GM12878 (cell line): ENCODE data around the gene USP36.

Experiments
- BCL11A ChIP-seq: IDR thresholded peaks from 2 replicates; pipeline ENCODE4 v1.6.1; 2011; ENCODE audit warnings: low read depth, low read length
- BRCA1 ChIP-seq: IDR thresholded peaks from 2 replicates; pipeline ENCODE4 v1.6.1; 2011; ENCODE audit warnings: low read depth, low read length, improper control_type of control experiment
- EP300 ChIP-seq, 2 experiments: fragments of 150-350 bp in 1 of 2; IDR thresholded peaks; 2 replicates each; pipeline ENCODE4 v1.6.1; 2011 to 2012; ENCODE audit warnings: low read depth in 2 of 2, low read length in 2 of 2, borderline replicate concordance in 1 of 2, improper control_type of control experiment in 1 of 2, inconsistent platforms in 1 of 2; ENCODE audit not compliant: control insufficient read depth in 1 of 2
- ESRRA ChIP-seq: IDR thresholded peaks from 2 replicates; pipeline ENCODE4 v1.6.1; 2012; ENCODE audit warnings: mild to moderate bottlenecking, low read length, improper control_type of control experiment
- EZH2 ChIP-seq: IDR thresholded peaks from 2 replicates; pipeline ENCODE4 v1.6.1; 2012; ENCODE audit warnings: low read depth, mild to moderate bottlenecking, control low read depth, inconsistent platforms, low read length, borderline replicate concordance; ENCODE audit not compliant: control insufficient read depth
- FOXK2 ChIP-seq: fragments of 450-650 bp; IDR thresholded peaks from 2 replicates; pipeline ENCODE4 v1.6.1; 2017; ENCODE audit warnings: mild to moderate bottlenecking, moderate library complexity
- KDM1A ChIP-seq: fragments of 200-600 bp; sonication (generic); IDR thresholded peaks from 2 replicates; pipeline ENCODE4 v1.6.1; 2016; ENCODE audit warnings: borderline replicate concordance
- POLR2A ChIP-seq: IDR thresholded peaks from 2 replicates; pipeline ENCODE4 v1.6.1; 2011; ENCODE audit warnings: low read depth, mild to moderate bottlenecking, low read length
- RCOR1 ChIP-seq: conservative IDR thresholded peaks from 2 replicates; pipeline ENCODE4 v1.6.1; 2012; ENCODE audit warnings: low read depth, low read length, improper control_type of control experiment
- TAF1 ChIP-seq: IDR thresholded peaks from 2 replicates; pipeline ENCODE4 v1.6.1; 2011; ENCODE audit warnings: mild to moderate bottlenecking, low read depth, low read length, borderline replicate concordance
- ZBED1 ChIP-seq: IDR thresholded peaks from 2 replicates; pipeline ENCODE4 v1.6.1; 2016; ENCODE audit warnings: borderline replicate concordance
- TF ChIP-seq, protein P1 (sequence below), 3 experiments: IDR thresholded peaks in 2 of 3; conservative IDR thresholded peaks in 1 of 3; 2 replicates each; pipeline ENCODE4 v1.5.1; 2011; ENCODE audit warnings: low read depth in 3 of 3, low read length in 3 of 3, mild to moderate bottlenecking in 3 of 3, control low read depth in 2 of 3, moderate library complexity in 2 of 3, inconsistent platforms in 1 of 3, mixed read lengths in 1 of 3; ENCODE audit not compliant: control insufficient read depth in 2 of 3, insufficient read depth in 1 of 3; ENCODE audit errors: extremely low read depth in 1 of 3
- TF ChIP-seq, protein P2 (sequence below): IDR thresholded peaks from 2 replicates; pipeline ENCODE4 v1.6.1; 2012; ENCODE audit warnings: low read length, inconsistent platforms
- TF ChIP-seq, protein P3 (sequence below): IDR thresholded peaks from 2 replicates; pipeline ENCODE4 v1.6.1; 2012; ENCODE audit warnings: improper control_type of control experiment, low read depth, low read length; ENCODE audit not compliant: insufficient replicate concordance

DNA sequence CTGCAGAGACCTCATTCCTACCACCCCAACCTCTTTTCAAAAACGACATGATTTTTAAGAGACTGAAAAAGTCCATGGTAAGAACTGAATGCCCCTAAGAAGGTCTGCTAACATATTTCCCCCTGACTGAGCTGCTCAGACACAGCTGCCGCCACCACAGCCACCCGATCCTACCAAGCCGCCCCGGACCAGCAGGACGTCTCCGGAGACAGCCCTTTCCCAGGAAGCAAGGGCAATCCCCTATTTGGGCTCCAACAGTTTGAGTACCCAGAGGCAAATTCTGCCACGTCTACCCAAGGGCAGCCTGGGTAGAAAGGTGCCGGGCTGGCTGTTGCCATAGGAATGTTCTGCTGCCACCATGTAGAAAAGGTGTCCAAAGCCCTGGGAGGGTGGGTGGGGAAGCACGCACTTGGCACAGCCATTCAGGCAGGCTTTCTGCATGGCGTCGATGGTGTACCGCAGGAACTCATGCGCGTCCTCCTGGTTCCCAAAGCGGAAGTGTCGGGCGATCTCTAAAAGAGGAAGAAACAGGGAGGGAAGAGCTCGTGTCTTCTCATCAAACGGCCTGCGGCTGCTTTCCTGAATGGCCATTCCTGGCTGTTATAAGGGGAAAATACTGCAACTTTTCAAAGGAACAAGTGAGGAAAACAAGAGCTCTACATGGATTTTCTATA is 13.6 kb downstream of the USP36 start:
- TF ChIP-seq, protein P1, sequence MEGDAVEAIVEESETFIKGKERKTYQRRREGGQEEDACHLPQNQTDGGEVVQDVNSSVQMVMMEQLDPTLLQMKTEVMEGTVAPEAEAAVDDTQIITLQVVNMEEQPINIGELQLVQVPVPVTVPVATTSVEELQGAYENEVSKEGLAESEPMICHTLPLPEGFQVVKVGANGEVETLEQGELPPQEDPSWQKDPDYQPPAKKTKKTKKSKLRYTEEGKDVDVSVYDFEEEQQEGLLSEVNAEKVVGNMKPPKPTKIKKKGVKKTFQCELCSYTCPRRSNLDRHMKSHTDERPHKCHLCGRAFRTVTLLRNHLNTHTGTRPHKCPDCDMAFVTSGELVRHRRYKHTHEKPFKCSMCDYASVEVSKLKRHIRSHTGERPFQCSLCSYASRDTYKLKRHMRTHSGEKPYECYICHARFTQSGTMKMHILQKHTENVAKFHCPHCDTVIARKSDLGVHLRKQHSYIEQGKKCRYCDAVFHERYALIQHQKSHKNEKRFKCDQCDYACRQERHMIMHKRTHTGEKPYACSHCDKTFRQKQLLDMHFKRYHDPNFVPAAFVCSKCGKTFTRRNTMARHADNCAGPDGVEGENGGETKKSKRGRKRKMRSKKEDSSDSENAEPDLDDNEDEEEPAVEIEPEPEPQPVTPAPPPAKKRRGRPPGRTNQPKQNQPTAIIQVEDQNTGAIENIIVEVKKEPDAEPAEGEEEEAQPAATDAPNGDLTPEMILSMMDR (IDR thresholded peaks at IDR 0.05 in 2 of 3, conservative IDR thresholded peaks at IDR 0.05 in 1 of 3; ENCODE audit: control insufficient read depth in 2 of 3, extremely low read depth in 1 of 3, insufficient read depth in 1 of 3, low read depth in 3 of 3, low read length in 3 of 3) = no peak
- TF ChIP-seq KDM1A (no peak), EZH2 (no peak), TAF1 (no peak), BRCA1 (no peak), ZBED1 (no peak), ESRRA (no peak), POLR2A (no peak), FOXK2 (no peak), RCOR1 (no peak), BCL11A (no peak), EP300 (IDR thresholded peaks at IDR 0.05; ENCODE audit: borderline replicate concordance in 1 of 2, control insufficient read depth in 1 of 2, low read depth in 2 of 2, low read length in 2 of 2) (no peak)
- TF ChIP-seq, protein P2, sequence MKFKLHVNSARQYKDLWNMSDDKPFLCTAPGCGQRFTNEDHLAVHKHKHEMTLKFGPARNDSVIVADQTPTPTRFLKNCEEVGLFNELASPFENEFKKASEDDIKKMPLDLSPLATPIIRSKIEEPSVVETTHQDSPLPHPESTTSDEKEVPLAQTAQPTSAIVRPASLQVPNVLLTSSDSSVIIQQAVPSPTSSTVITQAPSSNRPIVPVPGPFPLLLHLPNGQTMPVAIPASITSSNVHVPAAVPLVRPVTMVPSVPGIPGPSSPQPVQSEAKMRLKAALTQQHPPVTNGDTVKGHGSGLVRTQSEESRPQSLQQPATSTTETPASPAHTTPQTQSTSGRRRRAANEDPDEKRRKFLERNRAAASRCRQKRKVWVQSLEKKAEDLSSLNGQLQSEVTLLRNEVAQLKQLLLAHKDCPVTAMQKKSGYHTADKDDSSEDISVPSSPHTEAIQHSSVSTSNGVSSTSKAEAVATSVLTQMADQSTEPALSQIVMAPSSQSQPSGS = no peak
- TF ChIP-seq, protein P3, sequence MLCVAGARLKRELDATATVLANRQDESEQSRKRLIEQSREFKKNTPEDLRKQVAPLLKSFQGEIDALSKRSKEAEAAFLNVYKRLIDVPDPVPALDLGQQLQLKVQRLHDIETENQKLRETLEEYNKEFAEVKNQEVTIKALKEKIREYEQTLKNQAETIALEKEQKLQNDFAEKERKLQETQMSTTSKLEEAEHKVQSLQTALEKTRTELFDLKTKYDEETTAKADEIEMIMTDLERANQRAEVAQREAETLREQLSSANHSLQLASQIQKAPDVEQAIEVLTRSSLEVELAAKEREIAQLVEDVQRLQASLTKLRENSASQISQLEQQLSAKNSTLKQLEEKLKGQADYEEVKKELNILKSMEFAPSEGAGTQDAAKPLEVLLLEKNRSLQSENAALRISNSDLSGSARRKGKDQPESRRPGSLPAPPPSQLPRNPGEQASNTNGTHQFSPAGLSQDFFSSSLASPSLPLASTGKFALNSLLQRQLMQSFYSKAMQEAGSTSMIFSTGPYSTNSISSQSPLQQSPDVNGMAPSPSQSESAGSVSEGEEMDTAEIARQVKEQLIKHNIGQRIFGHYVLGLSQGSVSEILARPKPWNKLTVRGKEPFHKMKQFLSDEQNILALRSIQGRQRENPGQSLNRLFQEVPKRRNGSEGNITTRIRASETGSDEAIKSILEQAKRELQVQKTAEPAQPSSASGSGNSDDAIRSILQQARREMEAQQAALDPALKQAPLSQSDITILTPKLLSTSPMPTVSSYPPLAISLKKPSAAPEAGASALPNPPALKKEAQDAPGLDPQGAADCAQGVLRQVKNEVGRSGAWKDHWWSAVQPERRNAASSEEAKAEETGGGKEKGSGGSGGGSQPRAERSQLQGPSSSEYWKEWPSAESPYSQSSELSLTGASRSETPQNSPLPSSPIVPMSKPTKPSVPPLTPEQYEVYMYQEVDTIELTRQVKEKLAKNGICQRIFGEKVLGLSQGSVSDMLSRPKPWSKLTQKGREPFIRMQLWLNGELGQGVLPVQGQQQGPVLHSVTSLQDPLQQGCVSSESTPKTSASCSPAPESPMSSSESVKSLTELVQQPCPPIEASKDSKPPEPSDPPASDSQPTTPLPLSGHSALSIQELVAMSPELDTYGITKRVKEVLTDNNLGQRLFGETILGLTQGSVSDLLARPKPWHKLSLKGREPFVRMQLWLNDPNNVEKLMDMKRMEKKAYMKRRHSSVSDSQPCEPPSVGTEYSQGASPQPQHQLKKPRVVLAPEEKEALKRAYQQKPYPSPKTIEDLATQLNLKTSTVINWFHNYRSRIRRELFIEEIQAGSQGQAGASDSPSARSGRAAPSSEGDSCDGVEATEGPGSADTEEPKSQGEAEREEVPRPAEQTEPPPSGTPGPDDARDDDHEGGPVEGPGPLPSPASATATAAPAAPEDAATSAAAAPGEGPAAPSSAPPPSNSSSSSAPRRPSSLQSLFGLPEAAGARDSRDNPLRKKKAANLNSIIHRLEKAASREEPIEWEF = no peak
